HCT116 (cell line): ENCODE data around the gene PLA2G1B. TPM values are rescaled to one million over a fixed set of nuclear protein-coding genes. Genes with fewer than 3 reads are reported as not detected.
A peak's percentile ranks its signal among the peaks of the same experiment; 100 is the strongest.

ENCODE experiments used
- ATAC-seq: fragments of 200-7000 bp; cut with Tn5 transposase; 2 replicates; pipeline ENCODE4 v1.9.1; 2020; ENCODE audit warnings: mild to moderate bottlenecking, moderate library complexity
- BruUV-seq: library from RNA; stranded (reverse); fragments of 400-500 nt; replicated peaks from 2 replicates; lab custom pipeline; 2021; lab: Mats Ljungman, UMichigan
- CTCF ChIA-PET: fragments of 300-600 bp; sonication (Branson Sonifier 250); formaldehyde crosslinking; loops from one replicate; lab custom pipeline; 2021; ENCODE audit warnings: antibody characterized with exemption; lab: Charles Lee
- POLR2A ChIA-PET: fragments of 300-600, 350-600 bp; sonication (Branson Sonifier 250); formaldehyde crosslinking; loops from one replicate; lab custom pipeline; 2021; ENCODE audit warnings: antibody characterized with exemption; lab: Charles Lee
- RAD21 ChIA-PET, 2 experiments: fragments of 300-600 bp; sonication (Branson Sonifier 250); formaldehyde crosslinking; loops; one replicate each; lab custom pipeline; 2023; ENCODE audit warnings: low total read pairs in 2 of 2; ENCODE audit not compliant: uncharacterized antibody in 2 of 2, unreplicated experiment in 2 of 2, low non-redundant PET in 1 of 2; lab: Charles Lee
- DNase-seq: peaks from one replicate; pipeline ENCODE4 v3.0.0-alpha.2; 2010; ENCODE audit warnings: low read depth, low spot score
- H2AFZ ChIP-seq: fragments of 200-600 bp; shearing (Covaris generic), sonication (generic); 2 replicates; pipeline ENCODE4 v1.6.1; 2017; ENCODE audit warnings: low read depth, mixed run types, mixed read lengths, antibody characterized with exemption, low read length; ENCODE audit not compliant: poor library complexity, severe bottlenecking
- H3K27ac ChIP-seq: 2 replicates; pipeline ENCODE4 v1.5.1; 2012; ENCODE audit warnings: low read depth, low read length
- H3K27me3 ChIP-seq: fragments of 200-600 bp; sonication (generic); 2 replicates; pipeline ENCODE4 v1.6.1; 2016; ENCODE audit warnings: mixed run types, low read length, mixed read lengths; ENCODE audit not compliant: insufficient read depth
- H3K36me3 ChIP-seq, 2 experiments: fragments of 200-500 bp in 1 of 2; fragments of 200-600 bp in 1 of 2; sonication (Bioruptor generic) in 1 of 2; sonication (generic) in 1 of 2; 2 replicates each; pipeline versions ENCODE4 v1.5.1 to v1.6.1; 2014 to 2016; ENCODE audit warnings: low read length in 2 of 2, inconsistent platforms in 1 of 2, mixed read lengths in 1 of 2, mixed run types in 1 of 2; ENCODE audit not compliant: insufficient read depth in 2 of 2, control insufficient read depth in 1 of 2
- H3K4me1 ChIP-seq, 2 experiments: fragments of 200-600 bp in 1 of 2; sonication (generic) in 1 of 2; 2 replicates each; pipeline versions ENCODE4 v1.5.1 to v1.6.1; 2012 to 2017; ENCODE audit warnings: low read length in 2 of 2, inconsistent platforms in 1 of 2, mild to moderate bottlenecking in 1 of 2, mixed read lengths in 1 of 2, mixed run types in 1 of 2, moderate library complexity in 1 of 2; ENCODE audit not compliant: insufficient read depth in 2 of 2, control insufficient read depth in 1 of 2
- H3K4me2 ChIP-seq: fragments of 200-600 bp; sonication (generic); 2 replicates; pipeline ENCODE4 v1.6.1; 2017; ENCODE audit warnings: mixed run types, low read length, mixed read lengths
- H3K4me3 ChIP-seq, 2 experiments: fragments of 200-600 bp in 1 of 2; sonication (generic) in 1 of 2; replicated peaks in 1 of 2; 2 replicates each; pipeline ENCODE4 v1.5.1; 2011 to 2016; ENCODE audit warnings: low read length in 2 of 2, control low read depth in 1 of 2, low read depth in 1 of 2, mild to moderate bottlenecking in 1 of 2, mixed read lengths in 1 of 2, mixed run types in 1 of 2
- H3K79me2 ChIP-seq: fragments of 200-600 bp; sonication (generic); 2 replicates; pipeline ENCODE4 v1.6.1; 2017; ENCODE audit warnings: mild to moderate bottlenecking, mixed run types, low read length, moderate library complexity, mixed read lengths; ENCODE audit not compliant: insufficient read depth
- H3K9ac ChIP-seq: fragments of 200-600 bp; sonication (generic); 2 replicates; pipeline ENCODE4 v1.6.1; 2016; ENCODE audit warnings: low read length, mixed read lengths
- H3K9me2 ChIP-seq: fragments of 200-600 bp; sonication (generic), shearing (Covaris generic); 2 replicates; pipeline ENCODE4 v1.6.1; 2017; ENCODE audit warnings: mixed run types, mild to moderate bottlenecking, moderate library complexity; ENCODE audit not compliant: insufficient read depth
- H3K9me3 ChIP-seq, 2 experiments: fragments of 200-500 bp in 1 of 2; fragments of 200-600 bp in 1 of 2; sonication (Bioruptor generic) in 1 of 2; sonication (generic) in 1 of 2; 2 replicates each; pipeline ENCODE4 v1.6.1; 2014 to 2017; ENCODE audit warnings: low read length in 2 of 2, mixed read lengths in 2 of 2, inconsistent platforms in 1 of 2, low read depth in 1 of 2, mild to moderate bottlenecking in 1 of 2, mixed run types in 1 of 2, moderate library complexity in 1 of 2; ENCODE audit not compliant: control insufficient read depth in 1 of 2, insufficient read depth in 1 of 2
- H4K20me1 ChIP-seq: fragments of 200-600 bp; sonication (generic), shearing (Covaris generic); 2 replicates; pipeline ENCODE4 v1.6.1; 2017; ENCODE audit warnings: mixed run types, mild to moderate bottlenecking, moderate library complexity; ENCODE audit not compliant: insufficient read depth
- POLR2A ChIP-seq: IDR thresholded peaks from 2 replicates; pipeline ENCODE4 v1.7.0; 2011; ENCODE audit warnings: borderline replicate concordance; ENCODE audit not compliant: insufficient read depth, insufficient read length; ENCODE audit errors: extremely low read depth
- POLR2AphosphoS5 ChIP-seq: IDR thresholded peaks from 2 replicates; pipeline ENCODE4 v1.6.1; 2011; ENCODE audit warnings: mild to moderate bottlenecking, low read depth, low read length, moderate library complexity
- intact Hi-C: fragments of 100-400 bp; cut with micrococcal nuclease; formaldehyde crosslinking; loops from 2 replicates; pipeline ENCODE4 v1.10.0; 2022
- total RNA-seq: library from RNA; stranded (reverse); gene quantifications from one replicate; pipeline ENCODE4 v1.2.1, GENCODE V29; 2021; ENCODE audit not compliant: unreplicated experiment

Gene PLA2G1B
- total RNA-seq, 1 experiment from 2014 or later, result 2.0 TPM

DNA sequence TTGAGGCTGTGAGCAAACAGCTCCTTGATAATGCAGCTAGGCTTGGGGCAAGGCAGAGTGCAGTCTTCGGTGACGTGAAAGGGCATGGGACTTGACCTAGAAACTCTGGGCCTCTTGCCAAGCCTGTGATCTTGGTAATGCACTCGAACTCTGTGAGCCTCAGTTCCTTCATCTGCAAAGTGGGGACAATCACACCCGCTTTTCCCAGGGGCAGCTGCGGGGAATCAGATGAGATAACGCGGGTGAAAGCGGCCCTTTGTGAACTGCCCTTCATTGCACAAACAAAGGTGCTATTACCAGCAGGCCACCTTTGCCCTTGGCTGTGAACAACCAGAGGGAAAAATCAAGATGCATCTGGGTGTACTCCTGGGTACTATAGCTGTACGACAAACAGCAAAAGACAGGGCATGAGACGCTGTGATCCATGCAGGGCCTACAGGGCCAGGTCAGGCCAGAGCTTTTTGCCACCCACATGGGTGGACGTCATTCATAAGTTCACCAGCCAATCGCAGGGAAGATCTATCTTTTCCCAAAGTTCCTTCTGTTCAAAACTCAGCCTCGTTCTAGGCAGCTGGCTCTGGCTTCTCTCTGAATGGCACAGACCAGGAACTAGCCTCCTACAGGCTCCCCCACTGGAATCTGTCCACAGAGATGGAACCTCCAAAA is 38.2 kb upstream of the PLA2G1B start:
- H3K4me1 ChIP-seq, result peaks cover 9 to 24% of the 10 kb centered on the region in 2 experiments; a peak in 3 of 4 replicates
- DNase-seq (no peak), ATAC-seq (no peak)
- no peaks in the 10 kb centered on the region; the same call in 1 of the 2 replicates for H3K79me2 ChIP-seq
- intact Hi-C loops, result no loop called here
- H3K36me3 ChIP-seq, result no peaks in the 10 kb centered on the region
- no peak overlapping the region for H3K4me2 ChIP-seq
- H3K9ac ChIP-seq, result no peak overlapping the region
- no peak overlapping the region for H3K4me3 ChIP-seq
- RAD21 ChIA-PET, result no interaction called here
- CTCF ChIA-PET, result interaction anchor here (1.1 to 1.2 kb wide), 3 partner anchors 9 to 101 kb away, joined by 3 to 4 read pairs (median 3); no protein-coding TSS in a partner anchor
- no peaks in the 10 kb centered on the region for H3K9me3 ChIP-seq
- TF ChIP-seq POLR2A, result no peak
- POLR2A ChIA-PET, result no interaction called here
- H3K27me3 ChIP-seq, result peaks cover 7% of the 10 kb centered on the region; the same call in 1 of the 2 replicates
- TSS peak; percentile 42 for BruUV-seq
- no peaks in the 10 kb centered on the region for H3K9me2 ChIP-seq
- H2AFZ ChIP-seq, result no peak overlapping the region
- no peak overlapping the region for H3K27ac ChIP-seq
- H4K20me1 ChIP-seq, result no peaks in the 10 kb centered on the region

DNA sequence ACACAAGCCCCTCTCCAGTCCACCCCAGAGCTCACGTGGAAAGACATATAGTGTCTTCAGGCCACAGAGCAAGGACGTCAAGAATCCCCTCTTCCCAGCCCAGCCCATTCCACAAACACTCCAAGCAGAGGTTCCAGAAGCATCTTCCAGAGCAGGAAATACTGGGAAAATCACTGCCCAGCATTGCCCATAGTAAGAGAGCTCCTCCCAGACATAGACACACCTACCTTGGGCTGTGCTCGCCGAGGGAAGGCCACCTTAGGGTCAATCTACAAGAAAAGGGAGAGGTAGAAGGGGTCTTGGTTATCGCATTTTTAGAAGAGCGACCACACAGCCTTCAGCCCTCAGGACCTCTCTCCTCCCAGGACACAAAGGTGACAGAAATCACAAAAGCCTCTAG is 36.9 kb upstream of the PLA2G1B start:
- Histone ChIP-seq H3K27ac (no peak overlapping the region), H3K9me2 (no peaks in the 10 kb centered on the region), H3K79me2 (no peaks in the 10 kb centered on the region; the same call in 1 of the 2 replicates), H3K9ac (no peak overlapping the region), H3K36me3 (no peaks in the 10 kb centered on the region), H3K4me2 (no peak overlapping the region), H3K4me1 (peaks cover 4 to 16% of the 10 kb centered on the region in 2 experiments; a peak in 3 of 4 replicates), H3K27me3 (no peaks in the 10 kb centered on the region), H3K9me3 (no peaks in the 10 kb centered on the region), H4K20me1 (no peaks in the 10 kb centered on the region), H2AFZ (no peak overlapping the region), H3K4me3 (no peak overlapping the region)
- ChIA-PET RAD21 (no interaction called here), POLR2A (no interaction called here), CTCF (no interaction called here)
- no TSS peak for BruUV-seq
- DNase-seq (no peak), ATAC-seq (no peak)
- TF ChIP-seq POLR2A (no peak), POLR2AphosphoS5 (no peak)
- intact Hi-C loops, result no loop called here
